ENCODE results near the gene CROCC.

DNA sequence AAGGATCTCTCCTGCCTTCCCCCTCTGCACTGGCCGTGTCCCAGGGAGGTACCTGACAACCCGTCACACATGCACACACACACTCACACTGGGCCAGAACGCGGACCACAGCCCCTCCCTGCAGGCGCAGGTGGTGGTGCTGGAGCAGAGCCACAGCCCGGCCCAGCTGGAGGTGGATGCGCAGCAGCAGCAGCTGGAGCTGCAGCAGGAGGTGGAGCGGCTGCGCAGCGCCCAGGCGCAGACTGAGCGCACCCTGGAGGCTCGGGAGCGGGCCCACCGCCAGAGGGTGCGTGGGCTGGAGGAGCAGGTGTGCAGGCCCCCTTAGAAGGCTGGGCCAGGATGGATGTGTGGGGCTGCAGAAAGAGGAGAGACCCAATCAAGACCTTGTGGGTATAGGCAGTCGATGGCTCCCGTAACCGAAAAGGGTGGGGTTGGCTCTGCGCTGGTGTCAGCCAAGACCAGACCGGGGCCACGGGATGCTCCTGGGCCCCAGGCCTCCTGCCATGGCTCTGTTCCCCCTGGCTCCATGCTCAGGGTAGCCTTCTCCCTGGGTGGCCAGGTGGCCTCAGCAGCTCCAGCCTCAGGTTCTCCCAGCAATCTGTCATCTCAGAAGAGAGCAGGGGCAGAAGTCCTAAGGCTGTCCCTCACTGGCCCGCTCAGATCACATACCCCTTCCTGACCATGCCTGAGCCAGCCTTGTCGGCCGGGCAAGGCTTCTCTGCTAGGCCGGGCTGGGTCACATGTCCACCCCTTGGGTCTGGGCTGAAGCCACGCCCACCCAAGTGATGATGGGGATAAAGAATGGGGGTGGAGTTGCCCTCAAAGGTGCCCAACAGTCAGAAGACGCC, 49.8 kb downstream of the CROCC start:
- TF ChIP-seq FOSL2 (IDR thresholded peaks at IDR 0.05) (no peak), FOSL2 (CRISPR knock-in tag; IDR thresholded peaks at IDR 0.05) (no peak), RCOR1 (IDR thresholded peaks at IDR 0.05; ENCODE audit: low read depth, low read length) (no peak), POLR2A (IDR thresholded peaks at IDR 0.05; ENCODE audit: low read length) (no peak), EP300 (IDR thresholded peaks at IDR 0.05) (no peak), ZFP36 (IDR thresholded peaks at IDR 0.05; ENCODE audit: borderline replicate concordance, partially characterized antibody) (no peak), MAFK (IDR thresholded peaks at IDR 0.05; ENCODE audit: partially characterized antibody) (no peak), POLR2AphosphoS2 (conservative IDR thresholded peaks at IDR 0.05; ENCODE audit: low read length) (no peak), MYC (IDR thresholded peaks at IDR 0.05; ENCODE audit: borderline replicate concordance, low read length) (no peak), EHMT2 (IDR thresholded peaks at IDR 0.05; ENCODE audit: low read depth) (no peak), MAZ (IDR thresholded peaks at IDR 0.05; ENCODE audit: borderline replicate concordance, low read depth, low read length) (no peak)
- TF ChIP-seq, protein P1, sequence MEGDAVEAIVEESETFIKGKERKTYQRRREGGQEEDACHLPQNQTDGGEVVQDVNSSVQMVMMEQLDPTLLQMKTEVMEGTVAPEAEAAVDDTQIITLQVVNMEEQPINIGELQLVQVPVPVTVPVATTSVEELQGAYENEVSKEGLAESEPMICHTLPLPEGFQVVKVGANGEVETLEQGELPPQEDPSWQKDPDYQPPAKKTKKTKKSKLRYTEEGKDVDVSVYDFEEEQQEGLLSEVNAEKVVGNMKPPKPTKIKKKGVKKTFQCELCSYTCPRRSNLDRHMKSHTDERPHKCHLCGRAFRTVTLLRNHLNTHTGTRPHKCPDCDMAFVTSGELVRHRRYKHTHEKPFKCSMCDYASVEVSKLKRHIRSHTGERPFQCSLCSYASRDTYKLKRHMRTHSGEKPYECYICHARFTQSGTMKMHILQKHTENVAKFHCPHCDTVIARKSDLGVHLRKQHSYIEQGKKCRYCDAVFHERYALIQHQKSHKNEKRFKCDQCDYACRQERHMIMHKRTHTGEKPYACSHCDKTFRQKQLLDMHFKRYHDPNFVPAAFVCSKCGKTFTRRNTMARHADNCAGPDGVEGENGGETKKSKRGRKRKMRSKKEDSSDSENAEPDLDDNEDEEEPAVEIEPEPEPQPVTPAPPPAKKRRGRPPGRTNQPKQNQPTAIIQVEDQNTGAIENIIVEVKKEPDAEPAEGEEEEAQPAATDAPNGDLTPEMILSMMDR (IDR thresholded peaks at IDR 0.05): no peak
- TF ChIP-seq, protein P2, sequence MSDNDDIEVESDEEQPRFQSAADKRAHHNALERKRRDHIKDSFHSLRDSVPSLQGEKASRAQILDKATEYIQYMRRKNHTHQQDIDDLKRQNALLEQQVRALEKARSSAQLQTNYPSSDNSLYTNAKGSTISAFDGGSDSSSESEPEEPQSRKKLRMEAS (IDR thresholded peaks at IDR 0.05): no peak
- TF ChIP-seq, protein P3, sequence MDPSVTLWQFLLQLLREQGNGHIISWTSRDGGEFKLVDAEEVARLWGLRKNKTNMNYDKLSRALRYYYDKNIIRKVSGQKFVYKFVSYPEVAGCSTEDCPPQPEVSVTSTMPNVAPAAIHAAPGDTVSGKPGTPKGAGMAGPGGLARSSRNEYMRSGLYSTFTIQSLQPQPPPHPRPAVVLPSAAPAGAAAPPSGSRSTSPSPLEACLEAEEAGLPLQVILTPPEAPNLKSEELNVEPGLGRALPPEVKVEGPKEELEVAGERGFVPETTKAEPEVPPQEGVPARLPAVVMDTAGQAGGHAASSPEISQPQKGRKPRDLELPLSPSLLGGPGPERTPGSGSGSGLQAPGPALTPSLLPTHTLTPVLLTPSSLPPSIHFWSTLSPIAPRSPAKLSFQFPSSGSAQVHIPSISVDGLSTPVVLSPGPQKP (IDR thresholded peaks at IDR 0.05; ENCODE audit: low read depth, low read length): no peak
